ENCODE measurements around the gene ZNF732. TPM values are rescaled to one million over a fixed set of nuclear protein-coding genes. Genes with fewer than 3 reads are reported as not detected.
A peak's percentile ranks its signal among the peaks of the same experiment; 100 is the strongest.
"Not testable (repeated sequence)": the region's sequence is repeated elsewhere in the genome, so short reads cannot be mapped to it uniquely, and the experiment has no call there.

ZNF732 gene
- total and polyA plus RNA-seq, 2 experiments from 2014 or later: not detected

- 89% methylated on average over 3 of the region's 3 CpGs for WGBS (ENCODE audit: low lambda C conversion rate, missing lambda C conversion rate)
- no peaks in the 10 kb centered on the region for H3K9me2 ChIP-seq (replicated peaks; ENCODE audit: insufficient read depth)
- no peak for DNase-seq (ENCODE audit: low spot score)
- no peaks in the 10 kb centered on the region for H4K20me1 ChIP-seq (ENCODE audit: insufficient read depth, poor library complexity, severe bottlenecking)
- no peaks in the 10 kb centered on the region for H3K27me3 ChIP-seq
- H3K79me2 ChIP-seq: no peaks in the 10 kb centered on the region
- TF ChIP-seq CTCF (IDR thresholded peaks at IDR 0.05; ENCODE audit: poor library complexity): no peak
- no peak for TF ChIP-seq EZH2phosphoT487 (IDR thresholded peaks at IDR 0.05; ENCODE audit: low read depth, severe bottlenecking, unreplicated experiment)
- no peak for TF ChIP-seq EZH2 (IDR thresholded peaks at IDR 0.05; ENCODE audit: borderline replicate concordance)
- no peak overlapping the region for H2AFZ ChIP-seq
- no peak overlapping the region for H3K4me3 ChIP-seq
- H3K9me3 ChIP-seq (ENCODE audit: low read depth): peaks cover 45% of the 10 kb centered on the region
- no peaks in the 10 kb centered on the region for H3K4me1 ChIP-seq (ENCODE audit: insufficient read depth)
- H3K27ac ChIP-seq: no peak overlapping the region
- no peaks in the 10 kb centered on the region for H3K36me3 ChIP-seq (replicated peaks; ENCODE audit: insufficient read depth, low read depth)
- no peak overlapping the region for H3K4me2 ChIP-seq
These were observed 33.7 kb downstream of the ZNF732 start for GRCh38 chr4:271492-272103.

GRCh38 chr4:259240-259639 is 46.0 kb downstream of the ZNF732 start:
- H2AFZ ChIP-seq; H4K20me1 ChIP-seq (ENCODE audit: insufficient read depth, poor library complexity, severe bottlenecking); H3K4me1 ChIP-seq (ENCODE audit: insufficient read depth); H3K4me3 ChIP-seq; H3K27me3 ChIP-seq; H3K27ac ChIP-seq; H3K4me2 ChIP-seq; H3K36me3 ChIP-seq (replicated peaks; ENCODE audit: insufficient read depth, low read depth); H3K79me2 ChIP-seq; H3K9me2 ChIP-seq (replicated peaks; ENCODE audit: insufficient read depth): not testable (repeated sequence)
- peak; percentile 17 for TF ChIP-seq CTCF (IDR thresholded peaks at IDR 0.05; ENCODE audit: poor library complexity)
- 45% methylated on average over 11 of the region's 11 CpGs for WGBS (ENCODE audit: low lambda C conversion rate, missing lambda C conversion rate)
- DNase-seq (ENCODE audit: low spot score): peak; percentile 8
- peaks cover 19% of the 10 kb centered on the region for H3K9me3 ChIP-seq (ENCODE audit: low read depth)

GRCh38 chr4:256492-256891 is 48.8 kb downstream of the ZNF732 start:
- no peaks in the 10 kb centered on the region for H3K36me3 ChIP-seq (replicated peaks; ENCODE audit: insufficient read depth, low read depth)
- DNase-seq (ENCODE audit: low spot score): no peak
- H3K9me3 ChIP-seq (ENCODE audit: low read depth): peaks cover 32% of the 10 kb centered on the region

More at GRCh38 chr4:256492-256891, 48.8 kb downstream of the ZNF732 start:
- Histone ChIP-seq H4K20me1 (ENCODE audit: insufficient read depth, poor library complexity, severe bottlenecking) (no peaks in the 10 kb centered on the region), H3K4me1 (ENCODE audit: insufficient read depth) (no peaks in the 10 kb centered on the region), H2AFZ (no peak overlapping the region), H3K27me3 (no peaks in the 10 kb centered on the region), H3K4me2 (no peak overlapping the region), H3K4me3 (no peak overlapping the region), H3K79me2 (no peaks in the 10 kb centered on the region), H3K27ac (no peak overlapping the region), H3K9me2 (replicated peaks; ENCODE audit: insufficient read depth) (no peaks in the 10 kb centered on the region)
- TF ChIP-seq CTCF (IDR thresholded peaks at IDR 0.05; ENCODE audit: poor library complexity): no peak
- no peak for TF ChIP-seq EZH2 (IDR thresholded peaks at IDR 0.05; ENCODE audit: borderline replicate concordance)
- TF ChIP-seq EZH2phosphoT487 (IDR thresholded peaks at IDR 0.05; ENCODE audit: low read depth, severe bottlenecking, unreplicated experiment): no peak
- WGBS (ENCODE audit: low lambda C conversion rate, missing lambda C conversion rate): 82% methylated on average over 13 of the region's 13 CpGs

Data from hepatocyte (in vitro differentiated cells).